GM12874 (cell line): ENCODE results near the gene DHCR7.

Source experiments
- TF ChIP-seq, protein P1 (sequence below): IDR thresholded peaks from 2 replicates; pipeline ENCODE4 v1.5.1; 2011; ENCODE audit warnings: low read depth, mild to moderate bottlenecking, control low read depth, low read length, moderate library complexity; ENCODE audit not compliant: insufficient read depth

Gene DHCR7

DNA sequence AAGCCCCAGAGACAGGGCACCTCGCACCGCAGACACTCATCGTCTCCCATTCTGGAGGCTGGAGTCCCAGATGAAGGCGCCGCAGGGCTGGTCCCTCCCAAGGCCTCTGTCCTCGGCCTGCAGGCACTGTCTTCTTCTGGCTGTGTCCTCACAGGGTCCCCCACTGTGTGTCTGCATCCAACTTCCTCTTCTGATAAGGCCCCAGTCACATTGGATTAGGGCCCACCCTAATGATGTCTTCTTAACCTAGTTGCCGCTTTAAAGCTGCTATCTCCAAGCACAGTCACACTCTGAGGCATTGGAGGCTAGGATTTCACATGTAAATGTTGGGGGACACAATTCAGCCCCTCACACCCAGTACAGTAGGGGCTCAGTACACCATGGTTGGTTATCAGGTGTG is 48.9 kb downstream of the DHCR7 start:
- TF ChIP-seq, protein P1, sequence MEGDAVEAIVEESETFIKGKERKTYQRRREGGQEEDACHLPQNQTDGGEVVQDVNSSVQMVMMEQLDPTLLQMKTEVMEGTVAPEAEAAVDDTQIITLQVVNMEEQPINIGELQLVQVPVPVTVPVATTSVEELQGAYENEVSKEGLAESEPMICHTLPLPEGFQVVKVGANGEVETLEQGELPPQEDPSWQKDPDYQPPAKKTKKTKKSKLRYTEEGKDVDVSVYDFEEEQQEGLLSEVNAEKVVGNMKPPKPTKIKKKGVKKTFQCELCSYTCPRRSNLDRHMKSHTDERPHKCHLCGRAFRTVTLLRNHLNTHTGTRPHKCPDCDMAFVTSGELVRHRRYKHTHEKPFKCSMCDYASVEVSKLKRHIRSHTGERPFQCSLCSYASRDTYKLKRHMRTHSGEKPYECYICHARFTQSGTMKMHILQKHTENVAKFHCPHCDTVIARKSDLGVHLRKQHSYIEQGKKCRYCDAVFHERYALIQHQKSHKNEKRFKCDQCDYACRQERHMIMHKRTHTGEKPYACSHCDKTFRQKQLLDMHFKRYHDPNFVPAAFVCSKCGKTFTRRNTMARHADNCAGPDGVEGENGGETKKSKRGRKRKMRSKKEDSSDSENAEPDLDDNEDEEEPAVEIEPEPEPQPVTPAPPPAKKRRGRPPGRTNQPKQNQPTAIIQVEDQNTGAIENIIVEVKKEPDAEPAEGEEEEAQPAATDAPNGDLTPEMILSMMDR: no peak

DNA sequence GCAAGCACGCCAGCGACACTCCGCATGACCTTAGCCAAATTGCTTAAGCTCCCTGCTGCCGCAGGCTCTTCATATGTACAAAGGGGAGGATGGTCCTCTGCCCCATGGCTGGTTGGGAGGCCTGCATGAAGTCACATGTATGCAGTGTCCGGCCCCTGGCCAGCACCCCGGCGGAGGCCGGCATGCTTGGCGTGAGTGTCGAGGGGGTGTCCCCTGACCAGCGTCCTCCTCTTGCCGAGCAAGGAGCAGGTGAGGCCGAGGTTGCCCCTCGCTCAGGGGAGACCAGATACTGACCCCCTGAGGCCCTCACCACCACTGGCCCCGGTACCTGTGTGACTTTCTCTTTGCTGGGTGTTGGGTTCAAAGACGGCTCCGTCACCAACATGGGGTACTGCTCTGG is 50.2 kb downstream of the DHCR7 start:
- TF ChIP-seq, protein P1: no peak

DNA sequence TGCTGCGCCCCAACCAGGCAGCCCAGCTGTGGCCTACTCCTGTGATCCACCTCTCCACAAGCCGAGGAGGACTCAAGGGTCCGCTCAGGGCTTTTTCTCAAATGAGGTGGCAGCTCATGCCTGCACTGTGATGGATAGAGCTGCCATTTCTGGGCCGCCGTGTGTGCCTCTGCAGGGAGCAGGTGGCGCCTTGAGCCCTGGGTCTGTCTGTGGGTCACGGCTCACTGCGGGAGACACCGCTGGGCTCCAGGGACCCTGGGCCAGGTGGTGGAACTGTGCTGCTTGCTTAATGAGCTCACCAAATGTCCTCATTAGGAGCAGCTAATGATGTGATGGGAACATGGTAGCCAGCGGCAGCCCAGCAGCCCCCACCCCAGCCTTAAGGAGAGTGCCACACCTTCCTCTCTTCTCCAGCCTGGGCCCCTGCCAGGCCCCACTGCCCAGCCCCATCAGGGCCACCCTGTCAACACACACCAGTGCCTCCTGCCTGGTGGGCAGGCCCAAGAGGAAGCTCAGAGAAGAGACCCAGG is 50.8 kb downstream of the DHCR7 start:
- TF ChIP-seq, protein P1: no peak

DNA sequence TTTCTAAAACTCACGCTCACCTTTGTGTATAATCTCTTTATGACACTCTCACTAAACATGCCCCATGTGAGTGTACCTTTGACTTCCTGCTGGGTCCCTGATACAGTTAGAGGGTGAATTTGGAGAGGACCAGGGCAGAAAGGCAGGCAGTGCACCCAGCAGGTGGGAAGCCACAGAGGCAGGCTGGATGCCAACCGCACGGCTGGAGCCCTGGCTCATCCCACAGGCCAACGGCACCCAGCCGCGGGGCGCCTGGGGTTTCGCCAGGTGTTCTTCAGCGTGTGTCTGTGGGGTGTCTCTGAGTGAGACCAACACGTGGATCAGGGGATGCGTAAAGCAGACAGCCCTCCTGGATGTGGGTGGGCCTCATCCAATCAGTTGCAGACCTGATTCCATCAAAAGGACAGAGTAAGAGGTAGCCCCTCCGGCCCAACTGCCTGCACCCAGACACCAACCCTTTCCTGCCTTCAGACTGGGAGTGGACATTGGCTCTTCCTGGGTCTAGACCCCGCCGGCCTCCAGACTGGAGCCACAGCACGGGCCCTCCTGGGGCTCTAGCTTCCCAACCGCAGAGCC is 51.6 kb downstream of the DHCR7 start:
- TF ChIP-seq, protein P1: no peak

DNA sequence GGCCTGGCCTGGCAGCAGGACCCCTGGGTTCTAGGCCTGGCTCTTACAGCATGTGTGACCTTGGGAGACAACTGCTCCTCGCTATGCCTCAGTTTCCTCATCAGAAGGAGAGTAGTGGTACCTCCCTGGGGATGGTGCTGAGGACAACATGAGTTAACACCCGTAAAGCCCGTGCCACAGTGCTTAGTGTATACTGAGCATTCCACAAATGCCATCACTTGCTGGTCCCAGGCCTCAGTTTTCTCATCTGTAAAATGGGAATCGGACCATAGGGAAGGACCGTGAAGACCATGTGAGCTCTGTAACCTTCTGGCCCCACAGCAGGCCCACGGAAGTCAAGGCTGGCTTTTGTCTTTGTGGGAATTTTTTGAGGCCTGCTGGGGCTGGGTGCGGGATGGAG is 52.4 kb downstream of the DHCR7 start:
- TF ChIP-seq, protein P1: no peak

DNA sequence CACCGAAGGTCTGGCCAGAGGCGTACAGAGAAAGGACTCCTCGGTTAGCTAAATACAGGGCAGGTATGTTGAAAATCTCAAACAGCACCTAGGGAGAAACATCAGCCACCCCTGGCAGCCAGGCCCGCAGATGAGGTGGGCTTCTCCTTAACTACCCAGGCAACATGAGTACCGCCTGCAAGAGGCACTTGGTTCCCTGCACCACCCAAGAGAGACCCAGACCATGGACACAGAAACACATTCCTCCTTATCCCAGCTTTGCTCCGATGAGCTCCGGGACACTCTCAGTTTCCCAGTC is 53.0 kb downstream of the DHCR7 start:
- TF ChIP-seq, protein P1: no peak

DNA sequence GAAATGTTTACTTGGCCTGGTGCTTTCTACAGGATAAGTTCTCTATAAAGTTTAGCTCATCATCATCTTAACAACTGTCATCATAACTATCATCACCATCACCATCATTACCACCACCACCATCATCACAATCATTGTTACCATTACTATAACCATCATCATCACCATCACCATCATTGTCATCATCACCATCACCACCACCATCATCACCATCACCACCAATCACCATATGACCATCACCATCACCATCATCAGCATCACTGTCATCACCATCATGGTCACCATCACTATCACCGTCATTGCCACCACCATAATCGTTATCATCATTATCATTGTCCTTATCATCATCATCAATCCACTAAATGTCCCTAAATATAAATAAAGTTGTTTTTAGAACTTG is 54.9 kb downstream of the DHCR7 start:
- TF ChIP-seq, protein P1: no peak
